HepG2 (cell line): ENCODE results near the gene ZBTB47.

Experiments
- ARNTL ChIP-seq: sonication (generic); formaldehyde crosslinking; IDR thresholded peaks from 2 replicates; pipeline ENCODE4 v1.4.0; 2020; ENCODE audit warnings: mild to moderate bottlenecking, missing genetic modification reagents
- CERS6 ChIP-seq: sonication (generic); formaldehyde crosslinking; IDR thresholded peaks from 2 replicates; pipeline ENCODE4 v1.5.0; 2020; ENCODE audit warnings: missing genetic modification reagents
- CTCF ChIP-seq: sonication (generic); formaldehyde crosslinking; IDR thresholded peaks from 2 replicates; pipeline ENCODE4 v1.5.0; 2020; ENCODE audit warnings: mild to moderate bottlenecking, missing genetic modification reagents, moderate library complexity
- EZH2 ChIP-seq: conservative IDR thresholded peaks from 2 replicates; pipeline ENCODE4 v1.6.1; 2012; ENCODE audit warnings: mild to moderate bottlenecking, low read depth, low read length, moderate library complexity
- HOXA7 ChIP-seq: sonication (generic); formaldehyde crosslinking; IDR thresholded peaks from 2 replicates; pipeline ENCODE4 v1.8.1; 2022; ENCODE audit warnings: mild to moderate bottlenecking, missing genetic modification reagents, moderate library complexity
- MAX ChIP-seq: IDR thresholded peaks from 2 replicates; pipeline ENCODE4 v1.6.1; 2012; ENCODE audit warnings: inconsistent platforms
- NBN ChIP-seq: fragments of 450-650 bp; conservative IDR thresholded peaks from 2 replicates; pipeline ENCODE4 v1.6.1; 2017
- NCOA2 ChIP-seq: sonication (generic); formaldehyde crosslinking; IDR thresholded peaks from 2 replicates; pipeline ENCODE4 v1.8.0; 2022; ENCODE audit warnings: inconsistent platforms
- SMAD3 ChIP-seq: sonication (generic); formaldehyde crosslinking; IDR thresholded peaks from 2 replicates; pipeline ENCODE4 v1.4.0; 2020; ENCODE audit warnings: missing genetic modification reagents
- ZFP37 ChIP-seq: sonication (generic); formaldehyde crosslinking; IDR thresholded peaks from 2 replicates; pipeline ENCODE4 v1.4.0; 2020; ENCODE audit warnings: missing genetic modification reagents, borderline replicate concordance
- ZFX ChIP-seq: sonication (generic); formaldehyde crosslinking; IDR thresholded peaks from 2 replicates; pipeline ENCODE4 v1.4.0; 2020; ENCODE audit warnings: mild to moderate bottlenecking, low read depth, missing genetic modification reagents, moderate library complexity
- ZSCAN21 ChIP-seq: sonication (generic); formaldehyde crosslinking; IDR thresholded peaks from 2 replicates; pipeline ENCODE4 v1.8.0; 2022; ENCODE audit warnings: mild to moderate bottlenecking, missing genetic modification reagents, moderate library complexity, borderline replicate concordance
- ZSCAN29 ChIP-seq: sonication (generic); formaldehyde crosslinking; conservative IDR thresholded peaks from 2 replicates; pipeline ENCODE4 v1.4.0; 2020; ENCODE audit warnings: mild to moderate bottlenecking, missing genetic modification reagents

GRCh38 chr3:42640129-42640528 lies 13.4 kb upstream of the ZBTB47 start:
- no peak for TF ChIP-seq ZFP37 (CRISPR knock-in tag)
- no peak for TF ChIP-seq ZSCAN29 (CRISPR knock-in tag)
- no peak for TF ChIP-seq CTCF (CRISPR knock-in tag)
- TF ChIP-seq ZFX (CRISPR knock-in tag), result no peak
- TF ChIP-seq SMAD3, result no peak
- TF ChIP-seq NCOA2 (CRISPR knock-in tag), result no peak
- TF ChIP-seq CERS6 (CRISPR knock-in tag), result no peak
- no peak for TF ChIP-seq NBN
- no peak for TF ChIP-seq EZH2
- no peak for TF ChIP-seq HOXA7 (CRISPR knock-in tag)
- TF ChIP-seq MAX, result no peak
- TF ChIP-seq ARNTL, result no peak
- no peak for TF ChIP-seq ZSCAN21 (CRISPR knock-in tag)
